Central memory CD8-positive, alpha-beta T cell (primary cell): ENCODE measurements around the gene EEF1A2.
A peak's percentile ranks its signal among the peaks of the same experiment; 100 is the strongest.

ENCODE experiments used
- ATAC-seq: fragments of 150-1000 bp; cut with Tn5 transposase; replicated peaks from 2 replicates; pipeline ENCODE4 v1.10.0; 2022; ENCODE audit warnings: mild to moderate bottlenecking, moderate FRiP score, moderate number of reproducible peaks; ENCODE audit not compliant: poor library complexity, severe bottlenecking; ENCODE audit errors: extremely low read depth
- DNase-seq, 2 donors: peaks; one replicate each; pipeline ENCODE4 v3.0.0; 2021; ENCODE audit warnings: low spot score in 2 of 2
- H3K27ac Mint-ChIP-seq: one replicate; pipeline ENCODE4 v1.8.0; 2022; ENCODE audit warnings: low read depth, mild to moderate bottlenecking, moderate library complexity, mixed read lengths
- H3K27me3 Mint-ChIP-seq: one replicate; pipeline ENCODE4 v1.8.0; 2022; ENCODE audit warnings: mixed read lengths
- H3K36me3 Mint-ChIP-seq: one replicate; pipeline ENCODE4 v1.8.0; 2022; ENCODE audit warnings: mild to moderate bottlenecking, moderate library complexity, mixed read lengths; ENCODE audit not compliant: insufficient read depth
- H3K4me1 Mint-ChIP-seq: one replicate; pipeline ENCODE4 v1.8.0; 2022; ENCODE audit warnings: mixed read lengths
- H3K4me3 Mint-ChIP-seq: one replicate; pipeline ENCODE4 v1.8.0; 2022; ENCODE audit warnings: mild to moderate bottlenecking, moderate library complexity, mixed read lengths
- H3K9me3 Mint-ChIP-seq: one replicate; pipeline ENCODE4 v1.8.0; 2022; ENCODE audit warnings: mixed read lengths

Gene EEF1A2

GRCh38 chr20:63469713-63470101, 29.2 kb downstream of the EEF1A2 start:
- Mint-ChIP-seq H3K36me3 (no peaks in the 10 kb centered on the region), H3K4me3 (no peak overlapping the region), H3K27me3 (peaks cover 48% of the 10 kb centered on the region), H3K9me3 (no peaks in the 10 kb centered on the region), H3K4me1 (peaks cover 7% of the 10 kb centered on the region), H3K27ac (no peak overlapping the region)
- DNase-seq (no peak), ATAC-seq (no peak)

GRCh38 chr20:63469019-63469712, 29.7 kb downstream of the EEF1A2 start:
- Mint-ChIP-seq H3K36me3 (no peaks in the 10 kb centered on the region), H3K27me3 (peaks cover 48% of the 10 kb centered on the region), H3K9me3 (no peaks in the 10 kb centered on the region), H3K27ac (no peak overlapping the region), H3K4me1 (peaks cover 3% of the 10 kb centered on the region), H3K4me3 (no peak overlapping the region)
- ATAC-seq (no peak), DNase-seq (no peak)

- peaks cover 47% of the 10 kb centered on the region for H3K27me3 Mint-ChIP-seq
- no peak overlapping the region for H3K4me3 Mint-ChIP-seq
- H3K36me3 Mint-ChIP-seq = no peaks in the 10 kb centered on the region
- DNase-seq = no peak
- H3K4me1 Mint-ChIP-seq = no peaks in the 10 kb centered on the region
- no peak overlapping the region for H3K27ac Mint-ChIP-seq
- no peak for ATAC-seq
- no peaks in the 10 kb centered on the region for H3K9me3 Mint-ChIP-seq
Observed at GRCh38 chr20:63468421-63468820, 30.5 kb downstream of the EEF1A2 start.

GRCh38 chr20:63467294-63468083, 31.4 kb downstream of the EEF1A2 start:
- H3K4me3 Mint-ChIP-seq = no peak overlapping the region
- no peaks in the 10 kb centered on the region for H3K4me1 Mint-ChIP-seq
- no peaks in the 10 kb centered on the region for H3K9me3 Mint-ChIP-seq
- H3K36me3 Mint-ChIP-seq = no peaks in the 10 kb centered on the region
- DNase-seq (no peak), ATAC-seq (no peak)
- peak overlapping the region; percentile 33 for H3K27ac Mint-ChIP-seq
- peaks cover 51% of the 10 kb centered on the region for H3K27me3 Mint-ChIP-seq

DNA sequence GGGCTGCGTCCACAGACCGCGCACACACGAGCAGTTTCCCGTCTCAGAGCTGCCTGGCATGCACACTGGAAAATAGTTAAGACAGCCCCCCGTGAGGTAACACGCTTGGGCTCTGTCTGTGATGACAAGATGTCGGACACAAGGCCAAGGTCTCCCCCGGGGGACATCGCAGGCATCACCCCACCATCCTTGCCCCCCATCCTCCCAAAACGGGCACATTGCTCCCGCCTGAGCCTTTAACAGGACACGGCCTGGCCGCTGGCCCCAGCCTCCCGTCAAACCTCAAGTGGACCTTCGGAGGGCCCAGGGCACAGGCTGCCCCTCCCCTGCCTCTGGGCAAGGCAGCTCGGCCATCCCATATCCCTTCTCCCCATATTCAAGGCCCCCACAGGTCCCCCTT, 32.0 kb downstream of the EEF1A2 start:
- Mint-ChIP-seq H3K36me3 (no peaks in the 10 kb centered on the region), H3K4me1 (no peaks in the 10 kb centered on the region), H3K27me3 (peaks cover 55% of the 10 kb centered on the region), H3K27ac (peak overlapping the region; percentile 33), H3K9me3 (no peaks in the 10 kb centered on the region), H3K4me3 (no peak overlapping the region)
- ATAC-seq (no peak), DNase-seq (no peak)

- ATAC-seq (no peak), DNase-seq (no peak)
- Mint-ChIP-seq H3K27ac (no peak overlapping the region), H3K36me3 (no peaks in the 10 kb centered on the region), H3K4me1 (no peaks in the 10 kb centered on the region), H3K4me3 (no peak overlapping the region), H3K27me3 (peaks cover 57% of the 10 kb centered on the region), H3K9me3 (no peaks in the 10 kb centered on the region)
Observed at GRCh38 chr20:63466250-63466825, 32.5 kb downstream of the EEF1A2 start.

GRCh38 chr20:63465380-63466249, 33.3 kb downstream of the EEF1A2 start:
- Mint-ChIP-seq H3K4me1 (no peaks in the 10 kb centered on the region), H3K36me3 (no peaks in the 10 kb centered on the region), H3K4me3 (no peak overlapping the region), H3K27me3 (peaks cover 63% of the 10 kb centered on the region), H3K9me3 (no peaks in the 10 kb centered on the region), H3K27ac (no peak overlapping the region)
- no peak for DNase-seq
- ATAC-seq = no peak

GRCh38 chr20:63464289-63464635, 34.6 kb downstream of the EEF1A2 start:
- Mint-ChIP-seq H3K9me3 (no peaks in the 10 kb centered on the region), H3K27me3 (peaks cover 58% of the 10 kb centered on the region), H3K4me1 (no peaks in the 10 kb centered on the region), H3K36me3 (no peaks in the 10 kb centered on the region), H3K4me3 (no peak overlapping the region), H3K27ac (no peak overlapping the region)
- DNase-seq (no peak), ATAC-seq (no peak)

DNA sequence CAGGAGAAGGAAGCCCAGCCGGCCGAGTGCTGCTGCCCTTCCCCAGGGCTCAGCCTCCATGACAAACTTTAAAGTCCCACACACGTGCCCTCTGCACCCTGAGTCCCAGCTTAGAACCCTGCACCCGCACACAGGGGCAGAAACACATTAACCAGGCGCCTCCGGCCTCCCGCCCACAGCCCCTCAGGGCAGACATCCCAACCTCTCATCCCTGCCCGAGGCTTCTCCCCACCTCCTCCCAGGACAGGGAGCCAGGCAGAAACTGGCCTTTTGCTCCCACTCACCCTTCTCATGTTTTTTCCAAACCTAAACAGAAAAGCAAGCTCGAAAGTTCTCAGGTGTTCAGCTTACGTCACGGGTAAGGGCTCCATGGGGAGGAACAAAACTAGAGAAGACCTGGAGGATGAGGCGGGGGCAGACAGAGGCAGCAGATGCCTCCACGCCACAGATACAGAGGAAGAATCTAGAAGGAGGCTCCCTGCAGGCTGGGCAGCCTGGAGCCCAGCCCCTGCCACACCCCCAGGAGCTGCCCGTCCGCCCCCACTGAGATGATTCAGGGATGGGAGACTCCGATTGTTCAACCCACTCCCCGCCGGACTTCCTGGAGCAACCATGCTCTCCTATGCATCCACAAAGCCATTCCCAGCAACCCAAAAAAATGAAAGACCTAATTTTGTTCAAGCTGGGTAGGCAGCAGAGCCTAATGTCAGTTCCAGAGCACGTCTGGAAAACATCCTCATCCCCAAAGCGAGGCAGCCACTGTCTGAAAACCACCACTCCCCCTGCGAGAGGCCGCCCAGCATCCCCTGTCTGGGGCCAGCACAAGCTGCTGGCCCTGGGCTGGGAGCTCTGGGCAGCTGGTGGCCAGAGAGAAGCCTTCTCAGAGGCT, 35.2 kb downstream of the EEF1A2 start:
- H3K27me3 Mint-ChIP-seq = peaks cover 65% of the 10 kb centered on the region

GRCh38 chr20:63462244-63462643, 36.6 kb downstream of the EEF1A2 start:
- no peak for ATAC-seq
- H3K9me3 Mint-ChIP-seq = no peaks in the 10 kb centered on the region
- no peaks in the 10 kb centered on the region for H3K36me3 Mint-ChIP-seq
- DNase-seq = no peak
- H3K27me3 Mint-ChIP-seq = peaks cover 65% of the 10 kb centered on the region
- H3K4me1 Mint-ChIP-seq = no peaks in the 10 kb centered on the region
- H3K27ac Mint-ChIP-seq = no peak overlapping the region
- H3K4me3 Mint-ChIP-seq = no peak overlapping the region

More for the DNA sequence above, 35.2 kb downstream of the EEF1A2 start:
- Mint-ChIP-seq H3K9me3 (no peaks in the 10 kb centered on the region), H3K27ac (no peak overlapping the region), H3K4me3 (no peak overlapping the region), H3K36me3 (no peaks in the 10 kb centered on the region), H3K4me1 (no peaks in the 10 kb centered on the region)
- no peak for DNase-seq
- no peak for ATAC-seq

DNA sequence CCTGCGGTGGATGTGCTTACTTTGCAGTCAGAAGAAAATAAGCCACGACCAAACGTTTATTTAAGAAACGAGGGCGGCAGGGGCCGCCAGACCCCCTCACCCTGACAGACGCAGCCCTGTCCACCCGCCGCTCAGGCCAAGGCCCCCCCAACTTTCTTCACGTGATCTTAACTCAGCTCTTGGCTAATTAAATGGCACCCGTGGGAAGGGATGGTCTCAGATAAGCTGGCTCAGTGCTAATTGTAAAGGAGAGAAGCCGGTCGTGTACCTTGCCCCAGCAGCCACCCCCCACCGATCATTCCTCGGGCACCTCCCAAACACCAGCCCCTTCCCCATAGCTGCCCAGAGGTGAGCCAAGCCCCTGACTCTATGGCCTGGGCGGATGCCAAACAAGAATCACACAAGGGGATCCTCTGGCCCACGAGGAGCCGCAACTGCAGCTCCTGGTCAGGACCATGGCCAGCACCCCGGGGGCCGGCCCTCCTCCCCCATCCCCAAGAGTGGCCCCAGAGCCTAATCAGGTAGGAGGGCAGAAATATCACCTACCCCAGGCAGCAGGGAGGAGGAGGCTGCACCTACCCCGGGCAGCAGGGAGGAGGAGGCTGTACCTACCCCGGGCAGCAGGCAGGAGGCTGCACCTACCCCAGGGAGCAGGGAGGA, 37.6 kb downstream of the EEF1A2 start:
- no peak for DNase-seq
- no peak for ATAC-seq
- H3K9me3 Mint-ChIP-seq = no peaks in the 10 kb centered on the region
- peaks cover 63% of the 10 kb centered on the region for H3K27me3 Mint-ChIP-seq
- no peak overlapping the region for H3K4me3 Mint-ChIP-seq
- H3K36me3 Mint-ChIP-seq = no peaks in the 10 kb centered on the region
- no peaks in the 10 kb centered on the region for H3K4me1 Mint-ChIP-seq
- H3K27ac Mint-ChIP-seq = no peak overlapping the region
